A673 (cell line): ENCODE data around the gene HMCN2. TPM values are rescaled to one million over a fixed set of nuclear protein-coding genes. Genes with fewer than 3 reads are reported as not detected.

Source experiments
- BruUV-seq: library from RNA; stranded (reverse); fragments of 400-500 nt; replicated peaks from 2 replicates; lab custom pipeline; 2021; lab: Mats Ljungman, UMichigan
- CTCF ChIA-PET: fragments of 300-600 bp; sonication (Branson Sonifier 250); formaldehyde crosslinking; loops from one replicate; lab custom pipeline; 2022; ENCODE audit warnings: antibody characterized with exemption; lab: Charles Lee
- POLR2A ChIA-PET: fragments of 300-600 bp; sonication (Branson Sonifier 250); formaldehyde crosslinking; loops from one replicate; lab custom pipeline; 2022; ENCODE audit warnings: antibody characterized with exemption; ENCODE audit not compliant: low non-redundant PET; lab: Charles Lee
- DNase-seq: peaks from one replicate; pipeline ENCODE4 v3.0.0-alpha.2; 2015; ENCODE audit warnings: low spot score
- H3K27ac ChIP-seq: fragments of 200-600 bp; sonication (generic); 2 replicates; pipeline ENCODE4 v1.5.1; 2016; ENCODE audit warnings: mixed run types, low read depth, mild to moderate bottlenecking, mixed read lengths, antibody characterized with exemption, low read length; ENCODE audit not compliant: poor library complexity, severe bottlenecking
- H3K27me3 ChIP-seq: fragments of 200-600 bp; sonication (generic); replicated peaks from 2 replicates; pipeline ENCODE4 v1.6.1; 2017; ENCODE audit warnings: mixed run types, low read depth, mild to moderate bottlenecking, mixed read lengths, antibody characterized with exemption, low read length; ENCODE audit not compliant: insufficient read depth, poor library complexity
- H3K36me3 ChIP-seq: fragments of 200-600 bp; sonication (generic); 2 replicates; pipeline ENCODE4 v1.6.1; 2016; ENCODE audit warnings: mixed run types, mild to moderate bottlenecking, mixed read lengths, antibody characterized with exemption, low read length; ENCODE audit not compliant: insufficient read depth, poor library complexity, severe bottlenecking
- H3K4me1 ChIP-seq: fragments of 200-600 bp; sonication (generic); 2 replicates; pipeline ENCODE4 v1.6.1; 2017; ENCODE audit warnings: mixed run types, mild to moderate bottlenecking, mixed read lengths, antibody characterized with exemption, low read length; ENCODE audit not compliant: insufficient read depth, poor library complexity, severe bottlenecking
- H3K4me3 ChIP-seq: fragments of 200-600 bp; sonication (generic); 2 replicates; pipeline ENCODE4 v1.5.1; 2016; ENCODE audit warnings: low read depth, mixed run types, mild to moderate bottlenecking, mixed read lengths, low read length; ENCODE audit not compliant: poor library complexity, severe bottlenecking
- H3K9me3 ChIP-seq: fragments of 200-600 bp; sonication (generic); 2 replicates; pipeline ENCODE4 v1.6.1; 2016; ENCODE audit warnings: mixed run types, low read depth, mild to moderate bottlenecking, mixed read lengths, antibody characterized with exemption, low read length; ENCODE audit not compliant: poor library complexity, severe bottlenecking
- EZH2 ChIP-seq: fragments of 200-600 bp; sonication (generic); IDR thresholded peaks from 2 replicates; pipeline ENCODE4 v1.6.1; 2017; ENCODE audit warnings: borderline replicate concordance, low read depth, mild to moderate bottlenecking, mixed read lengths, antibody characterized with exemption, low read length; ENCODE audit not compliant: poor library complexity, severe bottlenecking
- intact Hi-C: fragments of 100-400 bp; cut with micrococcal nuclease; formaldehyde crosslinking; loops from one replicate; pipeline ENCODE4 v1.10.0; 2022; ENCODE audit not compliant: unreplicated experiment
- total RNA-seq: library from RNA; stranded (reverse); gene quantifications from 2 replicates; pipeline ENCODE4 v1.2.3, GENCODE V29; 2021
- TF ChIP-seq, protein P1 (sequence below): fragments of 300-800, 200-600 bp; sonication (generic); conservative IDR thresholded peaks from 2 replicates; pipeline ENCODE4 v1.5.1; 2017; ENCODE audit warnings: low read depth, mild to moderate bottlenecking, antibody characterized with exemption, low read length, moderate library complexity, mixed read lengths

HMCN2 gene
- total RNA-seq, 1 experiment from 2014 or later, result 0.28 TPM

DNA sequence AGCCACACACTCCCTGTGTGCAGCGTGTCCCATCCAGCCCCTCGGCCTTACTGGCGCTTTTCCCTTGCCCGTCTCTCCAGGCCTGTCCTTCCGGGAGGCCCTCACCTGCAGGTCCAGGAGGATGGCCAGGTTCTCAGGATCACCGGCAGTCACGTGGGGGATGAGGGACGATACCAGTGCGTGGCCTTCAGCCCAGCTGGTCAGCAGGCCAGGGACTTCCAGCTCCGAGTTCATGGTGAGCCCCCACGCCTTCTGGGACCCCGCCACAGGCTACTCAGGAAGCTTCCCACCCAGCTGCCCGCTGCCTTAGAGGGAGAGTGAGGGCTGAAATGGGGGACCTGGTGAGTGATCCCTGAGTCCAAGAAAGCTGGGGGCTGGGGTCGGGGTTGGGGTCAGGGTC lies 85.8 kb downstream of the HMCN2 start:
- H3K27ac ChIP-seq, result no peak overlapping the region
- no peaks in the 10 kb centered on the region for H3K27me3 ChIP-seq
- CTCF ChIA-PET, result no interaction called here
- no peak for DNase-seq
- no peaks in the 10 kb centered on the region for H3K4me1 ChIP-seq
- H3K9me3 ChIP-seq, result no peaks in the 10 kb centered on the region
- no peaks in the 10 kb centered on the region for H3K36me3 ChIP-seq
- no peak for TF ChIP-seq EZH2
- TF ChIP-seq, protein P1, sequence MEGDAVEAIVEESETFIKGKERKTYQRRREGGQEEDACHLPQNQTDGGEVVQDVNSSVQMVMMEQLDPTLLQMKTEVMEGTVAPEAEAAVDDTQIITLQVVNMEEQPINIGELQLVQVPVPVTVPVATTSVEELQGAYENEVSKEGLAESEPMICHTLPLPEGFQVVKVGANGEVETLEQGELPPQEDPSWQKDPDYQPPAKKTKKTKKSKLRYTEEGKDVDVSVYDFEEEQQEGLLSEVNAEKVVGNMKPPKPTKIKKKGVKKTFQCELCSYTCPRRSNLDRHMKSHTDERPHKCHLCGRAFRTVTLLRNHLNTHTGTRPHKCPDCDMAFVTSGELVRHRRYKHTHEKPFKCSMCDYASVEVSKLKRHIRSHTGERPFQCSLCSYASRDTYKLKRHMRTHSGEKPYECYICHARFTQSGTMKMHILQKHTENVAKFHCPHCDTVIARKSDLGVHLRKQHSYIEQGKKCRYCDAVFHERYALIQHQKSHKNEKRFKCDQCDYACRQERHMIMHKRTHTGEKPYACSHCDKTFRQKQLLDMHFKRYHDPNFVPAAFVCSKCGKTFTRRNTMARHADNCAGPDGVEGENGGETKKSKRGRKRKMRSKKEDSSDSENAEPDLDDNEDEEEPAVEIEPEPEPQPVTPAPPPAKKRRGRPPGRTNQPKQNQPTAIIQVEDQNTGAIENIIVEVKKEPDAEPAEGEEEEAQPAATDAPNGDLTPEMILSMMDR, result no peak
- intact Hi-C loops, result no loop called here
- no TSS peak for BruUV-seq
- H3K4me3 ChIP-seq, result no peak overlapping the region
- POLR2A ChIA-PET, result no interaction called here

DNA sequence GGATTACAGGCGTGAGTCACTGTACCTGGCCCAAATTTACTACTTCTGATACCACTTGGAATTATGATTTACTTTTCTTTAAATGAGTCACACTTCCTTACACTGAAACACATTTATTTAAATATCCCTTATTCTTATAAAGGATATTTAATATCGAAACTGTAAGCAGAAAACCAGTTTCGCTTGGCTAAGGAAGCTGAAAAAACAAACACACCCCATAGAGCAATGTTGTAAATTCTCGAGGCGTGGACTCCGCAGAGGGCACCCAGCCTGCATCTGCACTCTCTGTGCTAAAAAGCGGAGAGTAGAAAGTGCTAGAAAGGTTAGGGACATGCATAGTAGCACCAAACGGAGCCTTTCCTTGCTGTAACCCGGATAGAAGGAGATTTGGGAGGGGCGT lies 86.5 kb downstream of the HMCN2 start:
- Histone ChIP-seq H3K36me3 (no peaks in the 10 kb centered on the region), H3K27me3 (no peaks in the 10 kb centered on the region), H3K4me3 (no peak overlapping the region), H3K9me3 (no peaks in the 10 kb centered on the region), H3K27ac (no peak overlapping the region), H3K4me1 (no peaks in the 10 kb centered on the region)
- TF ChIP-seq, protein P1, result no peak
- no peak for TF ChIP-seq EZH2
- POLR2A ChIA-PET, result no interaction called here
- CTCF ChIA-PET, result no interaction called here
- no peak for DNase-seq
- intact Hi-C loops, result no loop called here
- BruUV-seq, result no TSS peak

DNA sequence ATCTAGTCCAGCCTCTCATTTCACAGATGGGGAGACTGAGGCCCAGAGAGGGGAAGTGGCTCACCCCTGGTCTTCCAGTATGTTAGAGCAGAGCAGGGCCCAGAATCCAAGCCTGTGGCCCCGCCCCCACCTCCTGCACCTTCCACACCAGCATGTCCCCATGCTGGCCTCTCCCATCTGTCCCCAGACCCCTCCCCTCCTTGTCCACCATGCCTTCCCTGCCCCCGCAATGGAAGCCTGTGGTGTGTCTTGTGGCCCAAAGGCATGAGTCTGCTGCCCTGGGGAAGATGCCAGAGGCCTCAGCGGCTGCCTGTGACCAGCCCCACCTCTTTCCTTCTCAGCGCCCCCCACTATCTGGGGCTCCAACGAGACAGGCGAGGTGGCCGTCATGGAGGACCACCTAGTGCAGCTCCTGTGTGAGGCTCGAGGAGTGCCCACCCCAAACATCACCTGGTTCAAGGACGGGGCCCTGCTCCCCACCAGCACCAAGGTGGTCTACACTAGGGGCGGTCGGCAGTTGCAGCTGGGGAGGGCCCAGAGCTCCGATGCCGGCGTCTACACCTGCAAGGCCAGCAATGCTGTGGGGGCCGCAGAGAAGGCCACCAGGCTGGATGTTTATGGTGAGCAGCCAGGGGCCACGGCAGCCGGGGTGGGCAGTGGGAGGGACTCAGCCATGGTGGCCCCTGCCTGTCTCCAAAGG lies 87.2 kb downstream of the HMCN2 start:
- H3K27ac ChIP-seq, result no peak overlapping the region
- ChIA-PET POLR2A (no interaction called here), CTCF (no interaction called here)
- no peak for DNase-seq
- no TSS peak for BruUV-seq
- intact Hi-C loops, result no loop called here
- no peaks in the 10 kb centered on the region for H3K4me1 ChIP-seq
- no peaks in the 10 kb centered on the region for H3K9me3 ChIP-seq
- H3K4me3 ChIP-seq, result no peak overlapping the region
- no peaks in the 10 kb centered on the region for H3K36me3 ChIP-seq
- H3K27me3 ChIP-seq, result no peaks in the 10 kb centered on the region
- TF ChIP-seq EZH2, result no peak
- TF ChIP-seq, protein P1, result no peak
